GM12878 (cell line): ENCODE data around the gene SNX4. TPM values are rescaled to one million over a fixed set of nuclear protein-coding genes. Genes with fewer than 3 reads are reported as not detected.

ENCODE experiments used
- ATAC-seq: fragments of 200-7000 bp; cut with Tn5 transposase; 3 replicates; pipeline ENCODE4 v1.9.1; 2020; ENCODE audit warnings: mild to moderate bottlenecking, moderate library complexity
- BruUV-seq: library from RNA; stranded (reverse); fragments of 400-500 nt; replicated peaks from 2 replicates; lab custom pipeline; 2021; lab: Mats Ljungman, UMichigan
- CTCF ChIA-PET: fragments of 300-600 bp; sonication (Branson Sonifier 250); formaldehyde crosslinking; extraction: SDS; loops from one replicate; lab custom pipeline; 2021; ENCODE audit warnings: inconsistent platforms; lab: Yijun Ruan, JAX
- POLR2A ChIA-PET: fragments of 350-600 bp; formaldehyde crosslinking; extraction: SDS; loops from one replicate; lab custom pipeline; 2021; ENCODE audit warnings: inconsistent platforms; lab: Charles Lee
- RAD21 ChIA-PET: fragments of 300-600 bp; sonication (Branson Sonifier 250); formaldehyde crosslinking; loops from one replicate; lab custom pipeline; 2023; ENCODE audit warnings: antibody characterized with exemption; ENCODE audit not compliant: unreplicated experiment; lab: Charles Lee
- SMC1A ChIA-PET: fragments of 300-600 bp; sonication (Branson Sonifier 250); formaldehyde crosslinking; loops from one replicate; lab custom pipeline; 2023; ENCODE audit not compliant: unreplicated experiment, uncharacterized antibody; lab: Charles Lee
- DNase-seq: peaks from one replicate; pipeline ENCODE4 v3.0.0-alpha.2; 2011; ENCODE audit warnings: low read depth, low spot score
- FAIRE-seq: peaks from 3 replicates; lab custom pipeline; 2011; peaks lifted over from hg19 to GRCh38; lab: Jason Lieb, UNC
- H2AFZ ChIP-seq: 2 replicates; pipeline ENCODE4 v1.6.0; 2011; ENCODE audit warnings: low read depth, low read length, control low read depth; ENCODE audit not compliant: control insufficient read depth
- H3K27ac ChIP-seq: 2 replicates; pipeline ENCODE4 v1.5.1; 2011; ENCODE audit warnings: control low read depth; ENCODE audit not compliant: control insufficient read depth, insufficient read depth
- H3K27me3 ChIP-seq, 2 experiments: replicated peaks in 1 of 2; 2 replicates each; pipeline versions ENCODE4 v1.6.0 to v1.6.1; 2011; ENCODE audit warnings: low read length in 1 of 2; ENCODE audit not compliant: control insufficient read depth in 2 of 2, insufficient read depth in 2 of 2
- H3K36me3 ChIP-seq, 2 experiments: 2 replicates each; pipeline ENCODE4 v1.5.1; 2011; ENCODE audit warnings: low read length in 1 of 2; ENCODE audit not compliant: control insufficient read depth in 2 of 2, insufficient read depth in 2 of 2
- H3K4me1 ChIP-seq: 2 replicates; pipeline ENCODE4 v1.6.1; 2011; ENCODE audit warnings: mild to moderate bottlenecking, low read length, moderate library complexity, mixed read lengths; ENCODE audit not compliant: control insufficient read depth, insufficient read depth
- H3K4me2 ChIP-seq: 2 replicates; pipeline ENCODE4 v1.6.0; 2011; ENCODE audit warnings: control low read depth; ENCODE audit not compliant: control insufficient read depth, insufficient read depth
- H3K4me3 ChIP-seq: fragments of 200-600 bp; sonication (generic); 2 replicates; pipeline ENCODE4 v1.5.1; 2016
- H3K79me2 ChIP-seq: 2 replicates; pipeline ENCODE4 v1.6.0; 2011; ENCODE audit warnings: low read length; ENCODE audit not compliant: control insufficient read depth, insufficient read depth
- H3K9ac ChIP-seq: 2 replicates; pipeline ENCODE4 v1.8.0; 2011; ENCODE audit warnings: low read length, control low read depth, mixed read lengths; ENCODE audit not compliant: control insufficient read depth, insufficient read depth
- H3K9me3 ChIP-seq: replicated peaks from 3 replicates; pipeline ENCODE4 v1.5.1; 2011; ENCODE audit warnings: mild to moderate bottlenecking, low read length; ENCODE audit not compliant: control insufficient read depth, insufficient read depth
- H4K20me1 ChIP-seq: 2 replicates; pipeline ENCODE4 v1.6.0; 2011; ENCODE audit not compliant: control insufficient read depth, insufficient read depth
- BRCA1 ChIP-seq: IDR thresholded peaks from 2 replicates; pipeline ENCODE4 v1.6.1; 2011; ENCODE audit warnings: low read depth, low read length, improper control_type of control experiment
- ETV6 ChIP-seq, 2 experiments: fragments of 450-650 bp in 1 of 2; IDR thresholded peaks in 1 of 2; conservative IDR thresholded peaks in 1 of 2; 2 replicates each; pipeline ENCODE4 v1.6.1; 2014; ENCODE audit warnings: antibody characterized with exemption in 1 of 2, borderline replicate concordance in 1 of 2, low read depth in 1 of 2, mild to moderate bottlenecking in 1 of 2, moderate library complexity in 1 of 2
- KDM1A ChIP-seq: fragments of 200-600 bp; sonication (generic); IDR thresholded peaks from 2 replicates; pipeline ENCODE4 v1.6.1; 2016; ENCODE audit warnings: borderline replicate concordance
- NRF1 ChIP-seq: conservative IDR thresholded peaks from 2 replicates; pipeline ENCODE4 v1.6.1; 2011; ENCODE audit warnings: mild to moderate bottlenecking, low read depth, low read length, improper control_type of control experiment
- SIN3A ChIP-seq: IDR thresholded peaks from 2 replicates; pipeline ENCODE4 v1.6.1; 2012; ENCODE audit warnings: low read depth, low read length, improper control_type of control experiment
- WGBS: methylation state at CpG from one replicate; pipeline ENCODE4 v1.1.6; 2016; ENCODE audit warnings: low lambda C conversion rate; ENCODE audit not compliant: insufficient replicate concordance, insufficient coverage; ENCODE audit errors: missing lambda C conversion rate; 5-methylcytosine and 5-hydroxymethylcytosine counted together
- in situ Hi-C: fragments of 300-500 bp; cut with MboI; formaldehyde crosslinking; loops from 9 replicates; pipeline ENCODE4 v1.14.3; 2018; ENCODE audit warnings: mixed read lengths
- intact Hi-C: fragments of 100-400 bp; cut with micrococcal nuclease; formaldehyde crosslinking; loops from one replicate; pipeline ENCODE4 v1.14.2; 2022; ENCODE audit not compliant: unreplicated experiment
- polyA plus RNA-seq, 11 experiments: library from polyadenylated mRNA; depleted of rRNA in 4 of 11; unstranded in 6 of 11; stranded (reverse) in 5 of 11; fragments of >200 nt; fragmentation: Nextera tagmentation in 4 of 11; fragmentation: Illumina TruSeq in 1 of 11; extraction: Ambion mirVana in 4 of 11; extraction: Trizol in 1 of 11; gene quantifications; 1 replicate in 1 of 11; 2 replicates in 10 of 11; pipeline versions ENCODE4 v1.2.1 to v1.2.3, GENCODE V29; 2011 to 2016; ENCODE audit warnings: inconsistent platforms in 2 of 11, missing spikeins in 2 of 11, low read depth in 1 of 11
- total RNA-seq, 4 experiments: library from RNA; depleted of rRNA in 3 of 4; stranded (reverse); fragments of >200 nt in 3 of 4; fragmentation: Illumina TruSeq in 1 of 4; extraction: Trizol in 1 of 4; gene quantifications; 2 replicates each; pipeline versions ENCODE4 v1.2.1 to v1.2.3, GENCODE V29; 2013 to 2021

SNX4 gene
- total and polyA plus RNA-seq, 10 of the 15 experiments (the other 5 are each of a cell fraction or from before 2014, with no cell fraction given), result 33.4 to 94.5 (median 60.5) TPM

DNA sequence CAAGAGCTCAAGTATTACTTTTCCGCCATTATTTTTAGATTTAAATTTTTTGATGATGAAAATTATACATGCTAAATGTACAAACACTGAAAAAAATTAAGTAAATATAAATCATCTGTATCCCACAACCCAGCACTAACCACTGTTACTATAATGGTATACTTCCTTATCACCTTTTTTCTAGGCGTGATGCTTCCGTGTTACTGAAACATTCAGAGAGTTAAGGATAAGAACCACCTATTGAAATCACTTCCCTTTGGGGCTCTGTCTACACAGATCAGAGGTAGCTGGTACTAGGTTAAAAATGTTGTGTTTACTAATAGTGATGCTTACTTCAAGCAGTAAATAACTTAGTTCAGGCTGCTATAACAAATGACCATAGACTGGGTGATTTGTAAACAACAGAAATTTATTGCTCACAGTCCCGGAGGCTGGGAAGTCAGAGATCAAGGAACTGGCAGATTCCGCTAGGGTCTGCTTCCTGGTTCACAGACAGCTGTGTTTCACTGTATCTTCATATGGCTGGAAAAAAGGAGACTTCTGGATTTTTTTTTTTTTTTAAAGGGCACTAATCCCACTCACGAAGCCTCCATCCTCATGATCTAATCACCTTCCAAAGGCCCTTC is 6.4 kb downstream of the SNX4 start:
- Histone ChIP-seq H3K9me3 (peaks cover 4% of the 10 kb centered on the region; the same call in 2 of the 3 replicates), H3K4me1 (peaks cover 22% of the 10 kb centered on the region), H3K4me3 (no peak overlapping the region), H3K27ac (peak overlapping the region; percentile 84; the same call in 1 of the 2 replicates), H3K79me2 (peaks cover 73% of the 10 kb centered on the region), H4K20me1 (no peaks in the 10 kb centered on the region), H2AFZ (no peak overlapping the region), H3K36me3 (peaks cover 0 to 3% of the 10 kb centered on the region in 2 experiments; a peak in 1 of 4 replicates), H3K27me3 (no peaks in the 10 kb centered on the region), H3K9ac (no peak overlapping the region), H3K4me2 (peak overlapping the region; percentile 21; the same call in 1 of the 2 replicates)
- POLR2A ChIA-PET, result interaction anchor here (0.7 to 1.3 kb wide), 4 partner anchors 8 to 334 kb away, joined by 3 to 4 read pairs (median 4); no protein-coding TSS in a partner anchor
- ATAC-seq (no peak), DNase-seq (no peak), FAIRE-seq (no peak)
- intact Hi-C loops, result no loop called here
- 90% methylated on average over 6 of the region's 6 CpGs for WGBS
- RAD21 ChIA-PET, result interaction anchor here (0.7 kb wide), 1 partner anchor 866 kb away, joined by 3 read pairs; no protein-coding TSS in a partner anchor
- CTCF ChIA-PET, result interaction anchor here (1.2 to 1.8 kb wide), 3 partner anchors 9 to 72 kb away, joined by 4 to 7 read pairs (median 6); no protein-coding TSS in a partner anchor
- SMC1A ChIA-PET, result interaction anchor here (0.7 to 2.1 kb wide), 5 partner anchors 9 to 73 kb away, joined by 3 to 6 read pairs (median 3); no protein-coding TSS in a partner anchor
- BruUV-seq, result no TSS peak
- TF ChIP-seq BRCA1, result no peak
- TF ChIP-seq KDM1A, result no peak
- no peak for TF ChIP-seq NRF1
- TF ChIP-seq SIN3A, result no peak
- no peak for TF ChIP-seq ETV6 (conservative IDR thresholded peaks at IDR 0.05 in 1 of 2, IDR thresholded peaks at IDR 0.05 in 1 of 2; ENCODE audit: borderline replicate concordance in 1 of 2, low read depth in 1 of 2)
- in situ Hi-C loops, result no loop called here
